ENCODE data around the gene TDRD12.

- TF ChIP-seq CTCF (IDR thresholded peaks at IDR 0.05) (no peak), EP300 (IDR thresholded peaks at IDR 0.05) (no peak), POLR2A (IDR thresholded peaks at IDR 0.05) (no peak)
These were observed 98.3 kb downstream of the TDRD12 start for GRCh38 chr19:32817569-32818476.

Data from tibial nerve (tissue), 4 donors.